ES-I3 (cell line): ENCODE results near the gene EPDR1.
A peak's percentile ranks its signal among the peaks of the same experiment; 100 is the strongest.

Experiments
- H3K36me3 ChIP-seq: 2 replicates; pipeline ENCODE4 v1.6.1; 2013; ENCODE audit warnings: mild to moderate bottlenecking, low read length, control low read depth, moderate library complexity; ENCODE audit not compliant: insufficient read depth
- H3K4me1 ChIP-seq: 2 replicates; pipeline ENCODE4 v1.6.1; 2013; ENCODE audit warnings: mild to moderate bottlenecking, control low read depth, low read length; ENCODE audit not compliant: insufficient read depth
- H3K9ac ChIP-seq: 2 replicates; pipeline ENCODE4 v1.6.1; 2013; ENCODE audit warnings: low read depth, mild to moderate bottlenecking, low read length, moderate library complexity
- H3K9me3 ChIP-seq: 2 replicates; pipeline ENCODE4 v1.6.1; 2013; ENCODE audit warnings: mild to moderate bottlenecking, low read length, moderate library complexity; ENCODE audit not compliant: control insufficient read depth, insufficient read depth

Gene EPDR1

DNA sequence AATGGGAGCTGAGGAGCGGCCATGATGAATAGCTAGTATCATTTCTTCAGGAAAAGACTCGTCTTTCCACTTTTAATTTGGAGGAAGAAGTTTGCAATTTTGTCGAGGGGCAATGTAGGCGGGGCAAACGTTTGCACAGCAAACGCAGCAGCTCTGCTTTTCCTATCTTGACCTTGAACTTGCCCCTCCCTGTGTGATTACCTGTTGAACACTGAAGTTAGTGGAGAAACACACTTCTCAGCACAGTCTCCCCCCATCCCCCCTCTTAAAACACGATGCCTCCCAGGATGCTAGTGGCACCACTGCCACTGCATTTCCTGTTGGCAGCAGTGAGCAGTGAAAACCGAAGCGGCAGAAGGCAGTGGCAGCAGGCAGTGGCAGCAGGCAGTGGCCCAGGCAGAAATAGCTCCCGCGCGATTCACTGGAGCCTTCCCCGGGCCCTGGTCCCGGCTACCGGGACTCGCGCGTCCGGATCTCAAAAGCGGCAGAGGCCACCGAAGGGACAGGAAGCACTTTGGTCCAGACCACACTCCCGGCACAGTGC, at the start of gene EPDR1:
TSS of gene EPDR1 (plus strand) at position 336 of the 544 bp plus-strand sequence. CDS start 300 bp downstream, outside the sequence.
- H3K36me3 ChIP-seq: no peaks in the 10 kb centered on the region
- peak within 1 kb of the TSS; percentile 73 for H3K9ac ChIP-seq
- H3K9me3 ChIP-seq: no peaks in the 10 kb centered on the region
- H3K4me1 ChIP-seq: no peaks in the 10 kb centered on the region

GRCh38 chr7:37882086-37882485, 38.4 kb upstream of the EPDR1 start:
- Histone ChIP-seq H3K4me1 (no peaks in the 10 kb centered on the region), H3K9me3 (no peaks in the 10 kb centered on the region), H3K36me3 (no peaks in the 10 kb centered on the region), H3K9ac (no peak overlapping the region)

DNA sequence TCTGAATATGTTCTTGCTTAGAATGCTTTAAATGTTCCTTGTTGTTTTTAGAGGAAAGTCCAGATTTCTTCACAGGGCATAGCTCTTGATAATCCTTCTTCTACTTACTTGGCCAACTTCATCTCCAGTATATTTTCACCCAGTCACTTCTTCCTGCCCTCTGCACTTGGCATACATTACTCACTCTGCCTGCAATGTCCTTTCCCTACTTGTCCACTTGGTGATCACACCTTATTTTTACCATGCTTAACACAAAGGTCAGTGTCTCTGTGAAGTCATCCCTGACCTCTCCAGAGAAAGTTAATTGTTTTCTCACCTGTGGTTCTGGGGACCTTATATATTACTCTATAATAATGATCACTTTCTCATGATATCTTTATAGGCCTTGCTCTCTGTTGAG, 27.1 kb upstream of the EPDR1 start:
- Histone ChIP-seq H3K9me3 (no peaks in the 10 kb centered on the region), H3K9ac (no peak overlapping the region), H3K4me1 (no peaks in the 10 kb centered on the region), H3K36me3 (no peaks in the 10 kb centered on the region)

DNA sequence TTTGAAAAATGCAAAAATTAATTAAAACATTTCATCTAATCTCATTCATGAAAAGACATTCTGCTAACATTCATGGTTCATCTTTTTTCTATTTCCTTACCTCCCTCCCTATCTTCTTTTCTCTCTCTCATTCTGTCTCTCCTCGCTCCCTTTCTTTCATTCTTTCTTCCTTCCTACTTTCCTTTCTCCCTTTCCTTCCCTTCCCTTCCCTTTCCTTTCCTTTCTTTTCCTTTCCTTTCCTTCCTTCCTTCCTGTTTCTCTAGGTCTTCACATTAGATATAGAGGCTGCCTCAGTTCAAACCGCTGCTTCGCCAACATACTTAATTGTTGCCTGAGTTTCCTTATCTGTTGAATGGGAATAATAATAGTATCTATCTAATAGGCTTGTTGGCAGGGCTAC, 25.8 kb upstream of the EPDR1 start:
- no peak overlapping the region for H3K9ac ChIP-seq
- no peaks in the 10 kb centered on the region for H3K4me1 ChIP-seq
- no peaks in the 10 kb centered on the region for H3K36me3 ChIP-seq
- H3K9me3 ChIP-seq: no peaks in the 10 kb centered on the region

GRCh38 chr7:37899712-37900247, 20.7 kb upstream of the EPDR1 start:
- peaks cover 9% of the 10 kb centered on the region for H3K4me1 ChIP-seq
- H3K9ac ChIP-seq: no peak overlapping the region
- H3K36me3 ChIP-seq: no peaks in the 10 kb centered on the region
- no peaks in the 10 kb centered on the region for H3K9me3 ChIP-seq

DNA sequence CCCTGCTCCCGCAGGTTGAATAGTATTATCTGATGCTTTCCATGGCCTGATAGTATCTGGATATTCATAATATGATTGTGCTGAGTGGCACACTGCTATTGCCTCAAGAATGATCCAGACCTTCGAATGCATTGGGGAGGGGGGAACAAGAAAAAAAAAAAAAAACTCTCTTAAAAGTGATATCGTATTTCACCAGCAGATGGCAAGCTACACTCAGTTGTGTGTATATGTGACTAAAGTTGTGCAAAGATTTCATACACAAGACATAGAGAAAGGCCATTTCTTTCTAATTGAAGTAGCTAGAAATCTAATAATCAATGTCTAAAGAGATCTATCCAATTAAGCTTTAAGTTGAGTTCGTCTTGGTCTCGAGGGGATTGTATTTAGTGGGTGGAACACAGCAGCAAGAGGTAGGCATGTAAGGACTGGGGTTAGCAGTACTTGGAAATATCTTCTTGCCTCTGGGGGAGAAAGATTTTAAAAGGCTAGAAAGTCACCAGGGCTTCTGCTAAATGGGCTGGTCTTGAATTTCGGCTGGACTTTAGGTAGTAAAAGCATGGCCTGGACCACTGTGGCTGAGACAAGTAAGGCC, 19.1 kb upstream of the EPDR1 start:
- H3K9me3 ChIP-seq: no peaks in the 10 kb centered on the region
- H3K9ac ChIP-seq: no peak overlapping the region
- H3K36me3 ChIP-seq: no peaks in the 10 kb centered on the region
- H3K4me1 ChIP-seq: peaks cover 9% of the 10 kb centered on the region

DNA sequence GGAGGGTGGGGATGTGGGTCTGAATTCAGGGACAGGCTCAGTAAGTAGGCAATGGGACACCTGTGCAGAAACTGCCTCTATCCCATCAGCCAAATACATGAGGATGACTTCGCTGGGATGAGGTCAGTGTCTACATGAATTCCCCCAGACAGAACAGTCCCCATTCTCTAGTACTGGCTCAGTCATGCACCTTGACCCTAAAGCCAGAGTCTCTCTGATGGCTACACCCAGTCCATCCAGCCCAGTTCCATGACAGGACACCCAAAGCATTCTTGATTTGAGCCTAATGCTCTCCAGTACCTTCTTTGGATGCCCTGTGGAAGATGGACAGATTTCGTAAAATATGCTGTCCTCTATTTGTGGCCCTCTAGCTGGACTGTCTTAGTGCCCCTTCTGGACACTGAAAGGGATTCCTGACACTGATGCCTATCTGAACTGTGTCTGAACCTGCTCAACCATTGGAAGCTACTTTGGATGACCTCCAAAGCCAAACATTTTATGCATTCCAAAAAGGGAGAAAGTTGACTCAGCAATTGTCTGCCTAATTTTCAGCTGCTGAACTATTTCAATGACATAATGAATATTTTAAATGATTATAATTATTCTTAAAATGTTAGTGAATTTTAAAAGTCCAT, 18.4 kb upstream of the EPDR1 start:
- no peaks in the 10 kb centered on the region for H3K36me3 ChIP-seq
- H3K9me3 ChIP-seq: no peaks in the 10 kb centered on the region
- H3K9ac ChIP-seq: no peak overlapping the region
- peaks cover 9% of the 10 kb centered on the region for H3K4me1 ChIP-seq

DNA sequence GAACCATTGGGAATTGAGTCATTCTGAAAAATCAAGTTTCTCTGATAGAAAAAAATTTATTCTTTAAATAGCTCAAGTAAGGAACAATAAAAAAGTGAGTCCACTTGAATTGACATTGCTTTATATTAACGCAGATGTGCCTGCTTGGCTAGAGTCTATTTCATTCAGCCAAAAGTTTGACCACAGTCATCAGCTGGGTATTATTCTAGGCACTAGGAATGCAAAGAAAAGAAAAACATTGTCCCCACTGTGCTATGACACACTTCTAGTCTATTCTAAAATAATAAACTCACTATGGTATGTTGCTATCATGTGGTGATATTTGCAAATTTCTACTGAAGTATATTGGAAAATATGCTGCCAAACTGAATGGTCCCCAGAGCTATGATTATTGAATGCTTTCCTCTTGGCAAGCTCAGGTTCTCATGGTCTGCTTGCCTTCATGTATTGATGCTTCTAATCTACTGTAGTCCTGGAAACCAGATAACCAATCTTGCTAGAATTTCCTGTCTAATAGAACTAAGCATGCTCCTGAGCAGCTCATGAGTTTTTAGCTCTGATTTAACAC, 12.1 kb upstream of the EPDR1 start:
- Histone ChIP-seq H3K9me3 (no peaks in the 10 kb centered on the region), H3K4me1 (no peaks in the 10 kb centered on the region), H3K36me3 (no peaks in the 10 kb centered on the region), H3K9ac (no peak overlapping the region)

DNA sequence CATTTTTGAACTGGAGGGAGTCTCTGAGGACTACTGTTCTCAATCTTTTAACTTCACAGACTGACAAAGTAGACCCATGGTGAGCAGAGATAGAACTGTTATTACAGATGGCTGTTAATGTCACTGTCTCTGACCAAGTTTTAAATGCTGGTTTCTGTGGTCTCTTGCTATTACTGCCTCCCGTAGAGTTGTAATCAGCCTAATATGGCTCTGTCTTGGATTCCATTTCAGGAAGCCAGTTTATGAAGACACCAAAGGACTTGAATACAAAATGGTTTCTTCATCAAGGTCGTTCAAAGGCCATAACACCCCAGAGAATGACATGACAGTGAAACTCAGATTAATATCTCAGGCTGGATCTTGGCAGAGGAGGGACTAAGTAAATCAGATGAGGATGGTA, 7.7 kb upstream of the EPDR1 start:
- H3K9me3 ChIP-seq: no peaks in the 10 kb centered on the region
- H3K9ac ChIP-seq: no peak overlapping the region
- H3K4me1 ChIP-seq: no peaks in the 10 kb centered on the region
- no peaks in the 10 kb centered on the region for H3K36me3 ChIP-seq

DNA sequence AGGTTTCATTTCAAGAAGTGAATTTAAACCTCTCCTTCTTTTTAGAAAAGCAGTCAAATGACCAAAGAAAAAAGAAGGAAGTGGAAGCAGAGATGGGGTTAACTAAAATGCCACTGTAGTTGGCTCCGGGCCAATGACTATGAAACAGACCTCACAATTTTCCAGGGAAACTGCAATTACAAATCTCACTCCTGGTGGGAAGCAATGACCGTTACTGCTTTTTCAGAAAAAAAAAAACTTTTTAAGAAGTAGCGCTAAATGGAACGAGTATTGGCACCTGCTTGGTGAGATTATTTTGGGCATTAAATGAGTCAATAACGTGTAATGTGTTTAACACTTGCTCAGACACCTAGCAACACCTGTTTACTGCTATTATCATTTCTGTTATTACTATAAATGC, 5.0 kb upstream of the EPDR1 start:
- Histone ChIP-seq H3K36me3 (no peaks in the 10 kb centered on the region), H3K9ac (no peak overlapping the region), H3K9me3 (no peaks in the 10 kb centered on the region), H3K4me1 (no peaks in the 10 kb centered on the region)

GRCh38 chr7:37916017-37916672, 4.3 kb upstream of the EPDR1 start:
- H3K9ac ChIP-seq: peak overlapping the region; percentile 53; the same call in 1 of the 2 replicates
- no peaks in the 10 kb centered on the region for H3K4me1 ChIP-seq
- H3K36me3 ChIP-seq: no peaks in the 10 kb centered on the region
- H3K9me3 ChIP-seq: no peaks in the 10 kb centered on the region

DNA sequence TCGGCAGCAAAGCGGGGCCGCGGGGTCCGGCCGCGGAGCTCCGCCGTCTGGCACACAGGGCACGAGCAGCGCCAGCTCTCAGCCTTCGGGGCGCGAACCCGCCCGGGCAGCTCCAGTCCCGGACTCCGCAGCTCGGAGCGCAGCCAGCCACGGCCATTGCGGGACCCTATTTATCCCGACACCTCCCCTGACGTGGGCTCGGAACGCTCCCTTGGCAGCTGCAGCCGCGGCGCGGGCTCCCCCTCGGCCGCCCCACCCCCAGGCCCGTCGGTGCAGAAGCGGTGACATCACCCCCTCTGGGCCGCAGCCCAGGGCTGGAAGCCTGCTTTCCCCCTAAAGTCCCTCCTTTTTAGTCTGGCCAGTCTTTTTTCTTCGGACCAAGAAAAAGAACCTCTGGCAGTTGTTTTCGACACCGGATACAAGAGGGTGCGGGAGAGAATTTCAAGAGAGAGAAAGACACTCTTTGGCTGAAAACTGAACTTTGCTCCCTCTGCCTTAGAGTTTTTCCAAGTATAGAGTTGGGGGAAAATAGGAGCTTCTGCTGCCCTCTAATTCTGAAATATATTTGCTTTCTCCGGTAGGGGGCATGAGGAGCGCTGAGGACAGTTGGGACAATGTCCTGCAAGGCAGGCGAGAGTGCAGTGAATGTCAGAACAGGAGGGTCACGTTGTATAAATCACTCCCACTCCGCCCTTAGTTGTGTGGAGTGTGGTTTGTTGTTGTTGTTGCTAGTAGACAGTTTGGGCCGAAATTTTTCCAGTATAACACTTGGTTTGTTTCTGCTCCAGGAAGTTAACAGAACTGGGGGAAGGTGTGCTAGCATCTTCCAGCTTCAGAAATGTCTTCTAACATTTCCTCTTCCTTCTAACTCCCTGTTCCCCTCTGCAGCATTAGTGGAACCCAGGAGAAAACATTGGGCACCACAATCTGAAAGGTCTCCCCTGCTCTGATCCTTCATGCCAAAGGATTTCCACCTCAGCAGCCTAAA, 3.5 kb upstream of the EPDR1 start, which contains the start of gene SFRP4:
TSS of gene SFRP4 (minus strand) at position 145 of the 988 bp plus-strand sequence. CDS start 280 bp downstream, outside the sequence.
- Histone ChIP-seq H3K9me3 (no peaks in the 10 kb centered on the region), H3K36me3 (no peaks in the 10 kb centered on the region), H3K9ac (peak within 1 kb of the TSS; percentile 53), H3K4me1 (no peaks in the 10 kb centered on the region)

DNA sequence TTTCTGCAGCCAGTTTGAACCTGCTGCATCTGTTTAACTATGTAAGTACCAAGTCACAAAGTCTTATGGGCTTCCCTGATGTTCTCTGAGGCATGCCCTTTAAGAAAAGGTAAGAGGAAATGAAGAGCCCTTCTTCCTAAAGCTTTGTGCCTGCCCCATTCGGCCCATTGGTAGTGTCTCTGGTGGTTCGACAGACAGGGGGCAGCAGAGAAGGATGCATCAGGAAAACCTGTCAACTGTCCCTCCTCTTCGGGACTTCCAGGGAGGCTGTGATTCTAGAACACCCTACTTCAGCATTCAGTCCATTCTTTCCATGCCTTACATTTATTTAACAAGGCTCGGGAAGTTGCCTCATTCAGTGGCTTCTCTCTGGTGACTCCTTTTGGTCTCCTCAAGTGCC, 1.9 kb upstream of the EPDR1 start:
- no peaks in the 10 kb centered on the region for H3K4me1 ChIP-seq

More for the DNA sequence above, 1.9 kb upstream of the EPDR1 start:
- no peaks in the 10 kb centered on the region for H3K9me3 ChIP-seq
- H3K9ac ChIP-seq: no peak overlapping the region
- no peaks in the 10 kb centered on the region for H3K36me3 ChIP-seq
